Bronchial epithelial cell (primary cell): ENCODE data around the gene SORCS2. TPM values are rescaled to one million over a fixed set of nuclear protein-coding genes. Genes with fewer than 3 reads are reported as not detected.

ENCODE experiments used
- DNase-seq: peaks from one replicate; pipeline ENCODE4 v3.0.0-alpha.2; 2010; ENCODE audit warnings: low read depth
- FAIRE-seq: peaks from 2 replicates; lab custom pipeline; 2011; peaks lifted over from hg19 to GRCh38; lab: Jason Lieb, UNC
- H3K27me3 ChIP-seq: 2 replicates; pipeline ENCODE4 v1.5.1; 2011; ENCODE audit warnings: low read length; ENCODE audit not compliant: control insufficient read depth, insufficient read depth
- H3K36me3 ChIP-seq: 2 replicates; pipeline ENCODE4 v1.5.1; 2011; ENCODE audit warnings: low read length; ENCODE audit not compliant: control insufficient read depth, insufficient read depth
- H3K4me3 ChIP-seq: 2 replicates; pipeline ENCODE4 v1.5.1; 2011; ENCODE audit warnings: mild to moderate bottlenecking, low read depth, low read length, control low read depth
- total RNA-seq: library from RNA; depleted of rRNA; stranded (reverse); fragments of >200 nt; gene quantifications from 2 replicates; pipeline ENCODE4 v1.2.1, GENCODE V29; 2014
- TF ChIP-seq, protein P1 (sequence below): IDR thresholded peaks from 2 replicates; pipeline ENCODE4 v1.5.1; 2011; ENCODE audit warnings: mild to moderate bottlenecking, moderate library complexity, low read length, control low read depth, inconsistent platforms; ENCODE audit not compliant: insufficient read depth, severe bottlenecking

Gene SORCS2
- total RNA-seq, 1 donor from 2014 or later = under 0.01 TPM

DNA sequence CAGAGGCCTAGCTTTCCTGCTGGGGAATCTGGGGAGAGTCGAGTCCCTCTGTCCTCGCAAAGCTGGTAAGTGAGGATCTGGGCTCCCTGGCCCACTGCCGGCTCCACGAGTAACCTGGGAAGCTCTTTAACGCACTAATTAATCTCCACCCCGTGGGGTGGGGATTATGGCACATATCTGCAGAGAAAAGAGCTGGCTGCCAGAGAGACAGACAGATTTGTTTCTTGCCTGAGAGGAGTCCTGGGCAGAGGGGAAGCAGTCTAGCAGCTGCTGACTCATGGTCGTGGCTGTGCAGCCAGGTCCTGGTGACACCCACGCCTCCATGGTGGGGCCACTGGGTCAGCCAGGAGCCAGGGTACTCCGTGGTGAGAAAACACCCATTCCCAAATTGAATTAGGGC, 14.0 kb downstream of the SORCS2 start:
- Histone ChIP-seq H3K36me3 (no peaks in the 10 kb centered on the region), H3K4me3 (no peak overlapping the region), H3K27me3 (no peaks in the 10 kb centered on the region)
- TF ChIP-seq, protein P1, sequence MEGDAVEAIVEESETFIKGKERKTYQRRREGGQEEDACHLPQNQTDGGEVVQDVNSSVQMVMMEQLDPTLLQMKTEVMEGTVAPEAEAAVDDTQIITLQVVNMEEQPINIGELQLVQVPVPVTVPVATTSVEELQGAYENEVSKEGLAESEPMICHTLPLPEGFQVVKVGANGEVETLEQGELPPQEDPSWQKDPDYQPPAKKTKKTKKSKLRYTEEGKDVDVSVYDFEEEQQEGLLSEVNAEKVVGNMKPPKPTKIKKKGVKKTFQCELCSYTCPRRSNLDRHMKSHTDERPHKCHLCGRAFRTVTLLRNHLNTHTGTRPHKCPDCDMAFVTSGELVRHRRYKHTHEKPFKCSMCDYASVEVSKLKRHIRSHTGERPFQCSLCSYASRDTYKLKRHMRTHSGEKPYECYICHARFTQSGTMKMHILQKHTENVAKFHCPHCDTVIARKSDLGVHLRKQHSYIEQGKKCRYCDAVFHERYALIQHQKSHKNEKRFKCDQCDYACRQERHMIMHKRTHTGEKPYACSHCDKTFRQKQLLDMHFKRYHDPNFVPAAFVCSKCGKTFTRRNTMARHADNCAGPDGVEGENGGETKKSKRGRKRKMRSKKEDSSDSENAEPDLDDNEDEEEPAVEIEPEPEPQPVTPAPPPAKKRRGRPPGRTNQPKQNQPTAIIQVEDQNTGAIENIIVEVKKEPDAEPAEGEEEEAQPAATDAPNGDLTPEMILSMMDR = no peak
- FAIRE-seq (no peak), DNase-seq (peak; percentile 58)

DNA sequence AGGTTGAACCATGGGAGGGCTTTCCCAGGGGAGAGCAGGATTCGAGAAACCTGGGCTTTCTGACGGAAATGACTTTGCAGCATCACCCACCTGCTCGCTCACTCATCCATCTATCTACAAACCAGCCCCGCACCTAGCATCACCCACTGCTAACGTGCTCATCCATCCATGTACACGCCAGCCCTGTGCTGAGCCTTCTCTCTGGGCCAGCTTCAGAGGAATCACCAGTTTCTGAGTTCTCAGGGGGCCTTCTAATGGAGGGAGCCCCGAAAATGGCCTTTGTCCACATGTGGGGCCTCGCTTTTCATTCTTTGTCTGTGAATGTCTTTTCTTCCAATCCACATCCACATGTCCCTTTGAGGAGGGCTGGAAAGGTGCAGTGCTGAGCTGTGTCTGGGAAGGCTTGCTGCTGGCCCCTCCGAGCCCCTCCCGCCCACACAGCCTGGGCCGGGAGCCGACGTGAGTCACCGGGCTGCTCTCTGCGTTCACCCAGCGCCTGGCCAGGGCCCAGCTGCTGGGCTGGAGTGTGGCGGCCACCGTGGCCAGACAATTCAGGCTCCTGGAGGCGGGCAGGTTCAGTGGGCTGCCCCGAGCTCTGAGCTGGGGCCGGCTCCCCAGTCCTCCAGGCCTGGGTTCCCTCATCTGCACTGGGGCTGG, 14.7 kb downstream of the SORCS2 start:
- Histone ChIP-seq H3K36me3 (no peaks in the 10 kb centered on the region), H3K27me3 (no peaks in the 10 kb centered on the region), H3K4me3 (no peak overlapping the region)
- DNase-seq (peak; percentile 56), FAIRE-seq (no peak)
- TF ChIP-seq, protein P1 = no peak

DNA sequence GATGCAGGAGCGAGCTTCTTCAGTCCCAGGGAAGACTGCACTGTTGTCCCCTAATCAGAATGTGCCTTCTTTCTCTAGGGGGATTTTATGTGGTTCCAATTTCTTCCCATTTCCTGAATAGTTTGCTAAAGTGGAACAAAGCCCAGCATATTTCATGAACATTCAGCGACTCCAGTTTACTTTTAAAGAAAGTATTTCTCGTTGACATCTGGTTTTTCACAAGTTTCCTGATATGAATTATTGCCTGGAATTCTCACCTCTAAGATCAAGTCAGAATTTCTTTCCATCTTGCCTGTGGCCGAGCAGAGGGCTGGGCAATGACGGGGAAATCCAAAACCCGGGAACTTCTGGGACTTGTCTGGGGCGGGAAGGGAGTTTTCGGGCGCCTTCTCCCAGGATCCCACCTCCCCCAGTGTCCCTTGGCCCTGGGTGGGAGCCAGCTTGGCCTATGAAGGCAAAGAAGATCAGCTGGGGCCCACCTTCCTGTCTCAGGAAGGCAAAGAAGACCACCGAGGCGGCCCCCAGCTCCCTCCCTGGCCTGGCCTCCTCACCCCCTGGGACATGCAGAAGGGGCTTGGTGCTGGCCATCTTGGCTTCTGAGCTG, 15.4 kb downstream of the SORCS2 start:
- TF ChIP-seq, protein P1 = no peak
- no peaks in the 10 kb centered on the region for H3K36me3 ChIP-seq
- no peak for DNase-seq
- no peak overlapping the region for H3K4me3 ChIP-seq
- no peak for FAIRE-seq
- no peaks in the 10 kb centered on the region for H3K27me3 ChIP-seq

DNA sequence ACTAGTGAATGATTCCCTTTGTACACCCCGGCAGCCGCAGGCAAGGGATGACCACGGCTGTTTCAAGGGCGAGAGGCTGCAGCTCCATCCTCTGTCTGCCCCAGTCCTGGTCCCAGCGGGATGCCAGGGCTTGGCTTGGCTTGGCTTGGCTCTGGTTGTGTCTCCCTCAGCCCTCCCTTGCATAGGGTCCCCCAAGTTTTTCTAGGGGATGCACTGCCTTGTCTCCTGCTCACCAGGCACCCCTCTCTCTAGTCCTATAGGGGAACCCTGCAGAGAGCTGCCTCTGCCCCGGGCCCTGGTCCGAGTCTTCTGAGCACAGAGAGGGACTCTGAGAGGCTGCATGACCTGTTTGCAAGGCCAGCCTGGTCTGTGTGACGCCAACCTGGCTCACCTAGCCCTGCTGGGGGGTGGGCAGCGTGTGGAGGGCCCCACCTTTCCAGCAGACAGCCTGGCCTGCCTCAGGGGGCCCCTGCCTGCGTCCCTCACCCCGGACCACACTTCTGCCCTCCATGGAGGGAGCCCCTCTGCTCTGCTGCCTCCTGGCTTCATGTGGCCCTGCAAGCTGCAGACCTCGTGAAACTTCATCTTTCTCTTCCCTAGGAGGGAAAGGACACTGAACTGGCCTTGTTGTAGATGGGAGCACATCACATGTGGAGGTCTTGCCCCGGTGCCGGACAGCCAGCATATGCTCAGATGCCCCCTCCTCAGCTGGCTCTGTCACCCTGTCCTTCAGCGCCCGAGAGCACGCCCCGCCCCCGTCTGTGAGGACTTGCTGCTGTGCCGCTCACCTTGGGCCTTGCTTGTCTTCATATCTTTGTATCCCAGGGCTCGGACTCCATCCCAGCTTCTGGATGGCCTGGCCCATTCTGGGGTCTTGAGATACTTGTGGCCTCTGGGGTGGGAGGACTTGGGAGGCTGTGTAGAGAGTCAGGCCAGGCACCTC, 16.4 kb downstream of the SORCS2 start:
- Histone ChIP-seq H3K27me3 (no peaks in the 10 kb centered on the region), H3K4me3 (no peak overlapping the region), H3K36me3 (no peaks in the 10 kb centered on the region)
- TF ChIP-seq, protein P1 = no peak
- FAIRE-seq (no peak), DNase-seq (no peak)

DNA sequence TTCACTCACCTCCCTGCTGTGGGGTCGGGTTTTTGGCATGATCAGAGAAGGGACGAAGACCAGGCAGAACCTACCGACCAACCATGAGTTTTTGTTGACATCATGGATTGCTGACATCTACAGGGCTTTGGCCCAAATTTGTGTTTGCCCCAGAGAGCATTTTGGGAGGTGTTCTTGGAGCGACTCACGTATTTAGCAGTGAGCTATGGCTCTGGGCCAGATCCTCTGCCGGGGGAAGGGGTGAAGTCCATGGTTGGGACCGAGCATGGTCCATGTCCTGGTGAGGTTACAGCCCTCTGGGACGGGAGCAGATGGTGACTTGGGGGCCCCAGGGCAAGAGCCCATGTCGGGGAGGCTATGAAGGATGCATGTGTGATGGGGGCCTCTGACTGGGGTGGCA, 17.4 kb downstream of the SORCS2 start:
- DNase-seq = no peak
- TF ChIP-seq, protein P1 = no peak

More for the DNA sequence above, 17.4 kb downstream of the SORCS2 start:
- no peak for FAIRE-seq
- no peaks in the 10 kb centered on the region for H3K36me3 ChIP-seq
- H3K27me3 ChIP-seq = no peaks in the 10 kb centered on the region
- H3K4me3 ChIP-seq = no peak overlapping the region
